Measurements from ENCODE around the gene NOXO1.

NOXO1 gene

DNA sequence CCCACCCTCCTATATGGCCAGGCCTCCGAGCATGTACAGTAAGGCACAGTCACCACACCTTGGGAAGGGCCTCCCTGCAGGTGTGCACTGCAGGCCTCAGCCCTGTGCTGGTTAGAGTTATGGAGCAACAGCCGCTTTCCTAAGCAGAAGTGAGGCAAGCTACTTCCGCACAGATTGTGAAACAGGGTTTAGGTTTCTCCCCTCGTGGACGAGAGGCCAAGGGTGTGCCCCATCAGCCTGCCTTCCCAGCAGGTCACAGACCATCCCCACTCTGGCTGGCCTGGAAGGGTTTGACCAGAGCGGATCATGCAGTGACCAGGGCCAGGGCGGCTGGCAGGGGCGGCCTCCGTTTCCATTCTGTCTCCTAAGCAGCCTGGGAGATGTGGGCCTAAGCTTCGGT is 43.0 kb downstream of the NOXO1 start:
- DNase-seq = no peak

DNA sequence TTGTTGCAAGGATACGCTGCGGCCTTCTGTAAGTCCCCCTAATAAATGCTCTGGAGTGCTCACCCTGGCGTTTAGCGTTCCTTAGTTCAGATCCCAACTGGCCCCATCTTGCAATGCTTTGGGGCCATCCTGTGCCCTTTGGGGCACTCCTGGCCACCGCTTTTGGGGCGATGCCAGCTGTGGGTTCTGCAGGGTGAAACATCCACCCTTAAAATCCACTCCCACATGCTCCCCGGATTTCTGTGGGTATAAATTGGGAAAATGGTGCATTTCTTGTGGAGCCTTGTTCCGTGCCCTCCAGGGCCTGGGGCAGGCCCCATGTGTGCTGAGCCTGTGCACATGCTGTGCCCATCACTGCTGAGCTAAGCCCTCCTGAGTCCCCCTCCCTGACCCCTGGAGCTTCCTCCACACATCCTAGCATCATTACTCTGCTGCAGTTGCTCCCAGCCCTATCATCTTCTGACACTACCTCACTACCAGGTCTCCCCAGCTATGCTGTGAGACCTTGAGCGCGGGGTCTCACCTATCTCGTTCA is 44.3 kb downstream of the NOXO1 start:
- DNase-seq = no peak

DNA sequence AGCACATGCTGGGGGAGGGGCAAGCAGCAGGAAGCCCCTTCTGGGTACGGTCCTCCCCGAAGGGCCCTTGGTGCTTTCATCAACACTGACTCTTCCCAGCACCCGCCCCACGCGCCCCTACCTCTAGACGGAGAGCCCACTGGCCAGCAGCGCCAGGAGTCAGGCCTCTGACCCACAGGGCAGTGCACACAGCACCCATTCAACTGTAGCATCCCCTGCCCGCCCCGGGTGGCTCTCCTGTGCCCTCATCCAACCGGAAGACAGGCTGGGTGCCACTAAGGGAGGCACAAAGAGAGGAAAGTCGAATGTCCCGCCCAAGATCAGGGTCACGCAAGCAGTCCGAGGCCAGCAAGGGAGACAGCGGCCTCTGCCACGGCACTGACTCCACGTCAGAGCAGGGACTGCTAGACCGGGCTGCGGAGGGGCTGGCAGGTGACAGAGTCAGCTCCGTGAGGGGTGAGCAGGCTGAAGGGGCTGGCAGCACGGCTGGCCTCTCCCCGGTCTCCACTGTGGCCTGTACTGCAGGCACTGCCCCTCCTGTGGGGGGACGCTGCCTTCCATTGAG is 48.1 kb downstream of the NOXO1 start:
- DNase-seq = no peak

DNA sequence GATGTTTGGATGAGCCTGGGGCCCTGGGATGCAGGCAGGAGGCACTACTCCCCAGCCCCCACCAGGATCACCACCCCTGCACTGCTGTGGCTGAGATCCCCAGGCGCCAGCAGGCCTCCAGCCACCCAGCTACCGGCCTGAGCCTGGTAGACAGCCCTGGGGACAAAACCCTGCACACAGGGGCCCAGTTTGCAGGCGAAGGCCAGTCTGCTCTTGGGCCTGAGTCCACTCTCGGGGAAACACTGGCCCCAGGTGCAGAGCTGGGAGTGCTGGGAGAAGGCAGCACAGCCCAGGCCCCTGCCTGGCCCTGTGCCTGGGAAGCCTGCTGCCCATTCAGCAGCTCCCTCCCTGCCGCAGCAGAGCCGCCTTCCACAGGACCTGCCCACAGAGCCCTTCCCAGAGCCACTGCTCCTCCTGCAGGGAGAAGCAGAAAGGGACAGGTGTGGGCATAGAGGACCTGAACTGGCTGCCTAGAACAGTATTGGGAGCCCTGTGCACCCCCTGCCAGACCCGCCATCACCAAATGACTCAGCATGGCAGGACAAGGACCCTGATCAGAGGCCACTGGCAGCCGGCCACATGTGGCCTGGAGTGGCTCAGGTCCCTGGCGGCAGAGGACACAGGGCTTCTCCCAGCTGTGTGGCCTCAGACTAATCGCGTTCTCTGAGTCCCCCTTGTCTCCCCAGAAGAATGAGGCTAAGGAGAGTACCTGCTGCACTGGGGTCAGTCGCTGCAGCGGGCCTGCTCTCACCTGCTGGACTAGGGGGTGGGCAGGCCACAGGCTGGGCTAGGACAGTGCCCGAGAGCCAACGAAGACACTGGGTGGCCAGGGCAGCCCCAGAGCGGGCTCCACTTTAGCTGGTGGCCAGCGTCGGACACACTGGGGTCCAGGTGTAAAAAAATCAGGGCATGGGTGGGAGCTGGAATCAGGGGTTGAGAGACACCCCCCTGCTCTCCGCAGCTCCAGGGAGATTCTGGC is 48.9 kb downstream of the NOXO1 start:
- DNase-seq = no peak

DNA sequence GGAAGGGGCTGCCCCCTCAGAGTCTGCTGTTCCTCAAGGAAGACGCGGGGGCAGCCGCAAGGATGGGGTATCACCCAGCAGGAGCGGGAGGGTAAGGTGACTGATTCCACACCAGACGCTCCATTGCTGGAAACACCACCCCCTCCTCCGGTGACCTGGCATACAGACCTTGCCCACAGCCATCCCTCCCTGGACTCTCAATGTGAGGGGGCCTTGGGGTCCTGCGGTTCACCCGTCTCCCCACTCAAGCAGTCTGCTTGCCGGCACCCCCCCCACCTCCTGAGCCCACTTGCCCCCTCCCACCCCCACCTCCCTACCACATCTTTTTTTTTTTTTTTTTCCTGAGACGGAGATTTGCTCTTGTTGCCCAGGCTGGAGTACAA is 50.9 kb downstream of the NOXO1 start:
- DNase-seq = no peak

DNA sequence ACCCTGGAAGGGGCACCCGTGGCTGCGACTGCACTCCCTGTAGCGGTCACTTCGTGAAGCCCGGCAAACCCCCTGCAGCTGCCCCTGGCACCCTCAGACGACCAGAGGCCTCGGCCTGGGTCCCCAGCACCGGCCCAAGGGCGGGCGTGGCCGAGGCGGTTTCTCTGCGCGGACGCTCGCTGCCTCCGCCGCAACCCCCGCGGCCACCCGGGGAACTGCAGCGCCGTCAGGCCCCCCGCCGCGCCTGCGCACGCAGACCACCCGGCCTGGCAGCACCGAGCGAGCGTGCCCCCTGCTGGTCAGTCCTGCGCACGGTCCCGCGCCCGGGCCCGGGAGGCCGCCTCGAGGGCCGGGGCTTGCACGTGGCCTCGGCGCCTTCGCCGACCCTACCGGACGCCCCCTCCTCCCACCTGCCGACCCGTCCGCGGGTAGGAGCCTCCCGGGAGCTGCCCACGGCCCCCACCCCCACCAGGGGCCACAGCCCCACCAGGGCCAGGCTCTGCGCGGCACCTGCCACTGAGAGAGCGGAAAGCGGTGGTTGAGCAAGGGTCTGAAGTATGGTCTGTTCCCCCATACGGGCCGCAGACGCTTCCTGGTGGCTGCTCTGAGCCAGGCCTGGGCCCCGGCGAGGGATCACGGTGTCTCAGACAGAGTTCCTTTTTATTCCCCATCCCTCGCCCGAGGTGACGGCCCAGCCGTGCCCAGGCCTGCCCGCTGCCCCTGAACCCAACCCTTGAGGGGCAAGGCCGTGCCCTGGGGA is 51.5 kb downstream of the NOXO1 start:
- DNase-seq = peak; percentile 51

DNA sequence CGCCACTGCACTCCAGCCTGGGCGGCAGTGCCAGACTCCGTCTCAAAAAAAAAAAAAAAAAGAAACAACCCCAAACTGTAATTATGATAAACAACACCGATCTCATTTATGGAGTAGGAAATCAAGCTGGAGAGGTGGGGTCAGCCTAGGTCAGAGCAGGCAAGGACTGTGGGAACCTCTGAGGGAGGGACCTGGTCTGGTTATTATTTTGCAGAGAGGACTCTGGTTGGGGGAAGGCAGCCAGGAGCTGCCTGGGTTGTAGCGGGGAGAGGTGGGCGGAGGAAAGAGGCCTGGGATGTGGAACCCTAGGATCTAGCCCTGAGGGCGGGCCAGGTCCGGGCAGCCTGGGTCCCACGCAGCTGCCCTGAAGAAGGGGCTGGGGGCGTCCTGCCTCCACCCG is 52.2 kb downstream of the NOXO1 start:
- no peak for DNase-seq

All from NCI-H510A treated with DMSO at 0.1 percent for 48 hours (cell line).